AG20443 (cell line): Measurements from ENCODE around the gene DIS3L2.
"Not testable (repeated sequence)": the region's sequence is repeated elsewhere in the genome, so short reads cannot be mapped to it uniquely, and the experiment has no call there.

Experiments
- DNase-seq: peaks from one replicate; pipeline ENCODE4 v3.0.0; 2012; ENCODE audit warnings: low spot score, mixed read lengths

Gene DIS3L2

DNA sequence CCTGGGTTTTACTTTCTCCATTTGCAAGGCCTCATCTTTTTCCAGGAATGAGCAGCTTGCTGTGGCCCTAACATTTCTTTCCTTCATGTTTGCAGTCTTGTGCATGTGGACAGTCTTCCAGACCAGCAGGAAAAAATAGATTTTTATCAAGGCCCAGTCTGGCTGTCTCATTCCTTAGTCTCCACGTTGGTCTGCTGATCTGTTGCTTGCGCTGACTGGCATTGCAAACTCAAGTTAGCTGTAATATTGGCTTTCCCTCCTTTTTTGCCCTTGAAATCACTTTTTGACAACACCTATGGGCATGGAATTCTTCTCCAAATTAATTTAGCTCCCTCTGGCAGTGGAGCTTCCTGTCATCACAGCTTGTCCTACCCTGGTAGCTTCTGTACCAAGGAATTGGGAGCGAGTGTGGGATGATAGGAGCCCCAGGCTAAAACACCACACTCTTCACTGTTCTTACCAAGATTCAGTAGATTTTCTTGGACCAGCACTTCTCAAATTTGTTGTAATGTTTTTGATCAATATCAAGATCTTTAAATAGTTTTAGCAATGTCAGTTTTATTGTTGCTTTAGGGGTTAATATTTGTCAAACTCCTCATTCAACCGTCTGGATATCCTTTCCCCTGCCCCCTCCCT, 48.2 kb downstream of the DIS3L2 start:
- DNase-seq: no peak

DNA sequence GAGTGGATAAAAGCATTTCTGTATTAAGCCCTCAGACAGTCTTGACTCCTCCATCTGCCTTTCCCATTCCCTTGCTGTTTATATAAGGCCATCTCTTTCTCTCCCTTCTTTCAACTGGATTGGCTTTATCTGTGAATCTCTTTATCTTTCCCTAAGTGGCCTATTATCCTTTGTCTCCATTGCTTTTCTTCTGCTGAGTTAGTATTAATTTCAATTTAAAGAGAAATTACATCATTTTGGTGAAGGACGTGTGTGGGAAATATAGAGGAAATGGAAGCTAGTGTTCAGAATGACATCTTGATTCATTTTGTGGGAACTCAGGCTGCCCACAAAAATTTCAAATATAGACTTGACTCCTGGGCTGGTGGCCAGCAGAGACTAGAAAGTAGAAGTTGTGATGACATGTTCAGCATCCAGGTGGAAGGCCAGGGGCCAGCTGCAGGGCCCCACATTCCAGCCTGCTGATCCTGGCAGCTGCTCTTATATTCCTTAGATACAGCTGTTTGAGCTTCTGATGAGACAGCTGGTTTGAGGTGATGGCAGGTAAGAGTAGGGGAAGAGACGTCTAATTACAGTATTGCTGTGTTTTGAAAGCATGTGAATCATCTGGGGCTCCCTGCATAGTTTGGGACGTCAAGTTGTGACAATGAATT, 52.3 kb downstream of the DIS3L2 start:
- DNase-seq: peak; percentile 68

DNA sequence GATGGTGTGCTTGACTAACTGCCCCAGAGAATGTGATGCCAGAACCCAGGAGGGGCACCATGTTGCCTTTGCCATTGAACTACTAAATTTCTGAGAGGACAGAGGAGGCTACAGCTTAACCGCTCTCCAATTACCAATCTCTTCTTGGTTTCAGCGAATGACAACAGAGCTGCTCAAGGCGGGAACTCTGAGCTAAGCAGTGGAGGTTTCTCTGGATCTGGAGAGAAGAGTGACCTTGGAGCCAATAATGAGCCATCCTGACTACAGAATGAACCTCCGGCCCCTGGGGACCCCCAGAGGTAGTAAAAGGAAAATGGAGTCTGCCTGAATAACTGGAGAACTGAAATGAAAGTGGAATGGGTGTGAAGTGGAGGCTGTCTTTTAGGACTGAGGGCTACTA, 53.2 kb downstream of the DIS3L2 start:
- no peak for DNase-seq

DNA sequence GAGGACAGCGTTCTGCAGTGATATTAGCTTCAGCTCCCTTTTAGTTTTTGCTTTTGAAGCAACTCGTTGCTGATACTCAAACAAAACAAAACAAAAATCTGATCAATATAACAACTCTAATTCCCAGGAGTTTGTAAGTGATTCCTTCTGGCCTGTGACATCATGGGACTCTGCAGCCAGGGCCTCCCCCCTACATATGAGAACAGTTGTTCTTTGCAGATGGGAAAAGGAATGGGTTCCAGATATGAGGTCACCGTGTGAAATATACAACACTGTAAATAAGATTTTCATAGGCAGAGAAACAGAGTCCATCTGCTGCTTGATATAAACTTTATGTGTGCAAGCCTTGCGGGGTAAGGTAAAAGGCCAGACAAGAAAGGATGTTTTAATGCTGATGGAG, 56.7 kb downstream of the DIS3L2 start:
- no peak for DNase-seq

DNA sequence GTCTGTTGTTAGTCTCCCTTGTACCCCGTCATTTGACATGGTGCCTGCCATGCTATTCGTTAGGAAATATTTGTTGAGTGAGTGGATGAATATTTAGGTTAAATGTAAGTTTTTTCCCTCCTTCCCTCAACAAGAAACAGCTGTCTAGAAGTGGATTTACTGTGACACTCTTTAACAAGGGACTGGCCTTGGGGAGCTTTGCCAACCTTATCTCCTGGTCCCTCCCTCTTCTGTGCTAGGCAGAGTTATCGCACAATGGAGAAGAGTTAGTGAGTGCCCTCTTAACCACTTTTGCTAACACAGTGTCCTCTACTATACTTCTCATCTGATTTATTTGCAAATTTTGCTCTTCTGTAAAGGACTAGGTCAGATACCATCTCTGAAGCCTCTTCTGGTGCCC, 61.2 kb downstream of the DIS3L2 start:
- no peak for DNase-seq

DNA sequence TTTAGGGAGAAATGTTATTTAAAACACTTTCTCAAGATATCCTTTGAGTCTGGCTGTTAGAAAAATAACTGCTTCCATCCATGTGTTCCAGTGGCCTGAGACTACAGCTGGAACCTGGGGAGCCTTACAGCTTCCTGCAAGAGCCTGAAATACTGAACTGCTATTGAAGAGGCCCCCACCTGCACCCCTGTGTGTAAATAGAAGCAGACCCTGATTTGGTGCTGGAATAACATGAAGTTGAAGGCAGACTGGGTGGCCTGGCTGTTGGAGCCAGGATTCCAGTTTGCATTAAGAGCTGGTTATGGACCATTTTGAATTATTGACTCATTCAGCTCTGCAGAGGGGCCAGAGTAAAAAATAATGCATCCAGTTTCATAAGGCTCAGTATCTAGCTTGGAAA, 61.9 kb downstream of the DIS3L2 start:
- DNase-seq: no peak

DNA sequence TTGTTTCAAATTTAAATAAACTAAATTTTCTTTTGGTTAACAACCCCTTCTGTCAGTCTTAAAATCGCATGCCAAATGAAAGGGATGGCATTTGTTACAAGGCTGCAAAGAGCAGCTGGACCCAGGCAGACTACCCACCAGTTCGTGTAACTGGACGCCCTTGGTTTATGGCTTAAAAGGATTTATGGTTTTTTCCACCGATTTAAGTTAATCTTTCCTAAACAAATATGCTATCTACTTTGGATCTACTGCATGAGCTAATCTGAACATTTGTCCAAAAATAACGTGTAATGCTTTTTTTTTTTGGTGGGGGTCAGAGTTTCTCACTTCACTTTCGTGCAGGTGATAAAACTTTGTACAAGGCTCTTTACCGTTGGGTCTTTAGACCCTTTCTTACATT, 62.9 kb downstream of the DIS3L2 start:
- DNase-seq: no peak

DNA sequence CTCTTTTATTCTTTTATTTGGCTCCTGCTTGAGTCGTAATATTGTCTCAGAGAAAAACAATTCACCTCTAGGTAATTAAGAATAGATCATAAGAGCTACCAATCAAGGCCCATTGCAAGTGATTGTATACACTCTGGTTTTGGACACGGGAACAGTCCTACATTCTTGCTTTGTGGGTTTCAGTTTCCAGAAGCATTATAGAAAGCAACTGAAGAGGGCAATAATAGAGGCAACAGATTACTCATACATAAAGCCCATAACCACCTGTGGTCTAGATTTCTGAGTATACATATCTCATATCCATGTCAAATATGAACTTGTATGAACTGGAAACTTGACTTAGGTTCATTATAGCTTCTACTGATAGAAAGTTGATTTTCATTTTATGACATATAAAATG, 65.4 kb downstream of the DIS3L2 start:
- DNase-seq: no peak

DNA sequence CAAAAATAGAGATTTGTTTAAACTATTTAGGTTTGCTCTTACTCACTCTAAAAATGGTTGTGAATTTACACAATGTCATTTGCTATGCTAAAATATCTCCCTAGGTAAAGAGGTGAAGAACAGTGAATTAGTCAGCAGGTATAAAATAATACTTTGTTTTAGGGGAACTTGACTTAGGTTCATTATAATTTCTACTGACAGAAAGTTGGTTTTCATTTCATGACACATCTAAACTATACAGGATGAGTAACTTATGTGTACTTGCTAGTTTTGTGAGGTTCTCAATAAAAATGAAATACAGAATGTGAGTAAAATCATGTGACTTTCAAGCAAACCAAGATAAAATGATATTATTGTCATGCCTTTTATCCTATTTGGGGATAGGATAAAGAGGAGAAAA, 66.0 kb downstream of the DIS3L2 start:
- no peak for DNase-seq

DNA sequence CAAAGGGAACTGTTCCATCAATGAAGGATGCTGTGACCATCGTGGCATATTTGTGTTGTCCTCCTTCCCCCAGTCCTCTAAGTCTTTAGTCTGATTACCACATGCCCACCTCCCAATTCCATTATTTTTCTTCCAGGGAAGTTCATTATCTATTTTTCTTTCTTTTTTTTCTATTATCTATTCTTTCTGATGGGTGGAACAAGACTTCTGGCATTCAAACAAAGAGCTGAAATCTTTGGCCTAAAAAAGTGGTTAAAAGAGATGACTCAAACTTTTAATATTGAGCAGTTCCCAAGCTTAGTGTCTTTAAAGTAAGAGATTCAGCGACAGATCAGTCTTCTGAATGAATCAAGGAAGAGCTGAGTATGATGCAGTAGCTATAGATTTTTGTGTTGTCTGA, 66.6 kb downstream of the DIS3L2 start:
- DNase-seq: no peak

DNA sequence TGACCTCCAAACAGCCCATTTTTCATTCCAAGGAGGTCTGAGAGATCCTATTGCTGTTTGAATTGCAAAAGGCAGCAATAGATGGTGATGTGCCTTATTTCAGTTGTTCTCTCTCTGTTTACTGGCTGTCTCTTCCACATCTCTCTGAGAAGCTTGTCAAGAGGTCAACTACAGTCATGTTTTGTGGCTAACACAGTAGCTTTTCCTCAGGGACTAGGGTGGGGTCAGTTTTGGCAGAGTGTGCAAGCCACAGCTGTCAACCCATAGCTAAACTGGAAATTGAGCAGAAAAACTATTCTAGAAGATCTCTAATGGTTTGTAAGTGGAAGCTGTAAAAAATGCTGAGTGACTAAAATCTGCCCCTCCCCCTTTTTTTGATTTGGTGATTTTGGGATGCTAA, 67.1 kb downstream of the DIS3L2 start:
- peak; percentile 33 for DNase-seq

DNA sequence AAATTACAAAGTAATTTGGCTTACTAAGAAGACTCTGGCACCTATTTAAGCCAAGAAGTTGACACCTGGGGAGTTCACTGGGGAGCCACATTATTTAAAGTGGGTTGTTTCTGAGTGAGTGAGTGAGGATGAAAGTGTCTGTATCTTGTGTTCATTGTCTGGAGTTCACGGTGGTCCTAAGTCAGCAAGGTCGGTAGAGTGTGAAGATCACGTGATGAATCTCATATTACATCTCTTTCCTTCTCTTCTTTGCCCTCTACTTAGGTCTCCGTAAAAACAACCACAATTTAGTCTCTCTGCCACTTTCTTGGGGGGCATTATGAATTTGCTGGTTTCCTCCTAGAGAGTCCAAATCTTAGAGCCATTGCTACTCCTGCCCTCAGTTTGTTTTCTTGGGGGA, 67.8 kb downstream of the DIS3L2 start:
- no peak for DNase-seq

DNA sequence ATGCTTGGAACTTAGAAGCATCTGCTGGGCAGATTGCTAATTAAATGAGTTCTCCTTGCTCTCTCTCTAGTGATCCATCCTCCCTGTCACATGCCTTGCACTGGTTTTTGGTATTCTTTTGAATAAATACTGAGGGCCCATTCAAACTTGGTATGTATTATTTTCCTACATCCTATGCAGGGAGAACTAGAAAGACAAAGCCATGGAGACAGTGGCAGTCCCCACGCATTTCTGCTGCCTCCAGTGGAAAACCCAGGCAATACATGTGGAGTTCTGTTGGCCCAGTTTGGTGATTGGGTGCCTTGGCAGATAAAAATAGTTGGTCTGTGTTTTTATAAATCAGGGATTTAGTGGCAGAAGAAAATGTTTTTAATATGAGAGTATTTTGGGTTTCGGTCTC, 68.7 kb downstream of the DIS3L2 start:
- DNase-seq: no peak

DNA sequence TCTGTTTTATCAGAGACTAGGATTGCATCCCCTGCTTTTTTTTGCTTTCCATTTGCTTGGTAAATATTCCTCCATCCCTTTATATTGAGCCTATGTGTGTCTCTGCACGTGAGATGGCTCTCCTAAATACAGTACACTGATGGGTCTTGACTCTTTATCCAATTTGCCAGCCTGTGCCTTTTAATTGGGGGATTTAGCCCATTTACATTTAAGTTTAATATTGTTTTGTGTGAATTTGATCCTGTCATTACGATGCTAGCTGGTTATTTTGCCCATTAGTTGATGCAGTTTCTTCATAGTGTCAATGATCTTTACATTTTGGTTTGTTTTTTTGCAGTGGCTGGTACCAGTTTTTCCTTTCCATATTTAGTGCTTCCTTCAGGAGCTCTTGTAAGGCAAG, 73.8 kb downstream of the DIS3L2 start:
- DNase-seq: not testable (repeated sequence)

DNA sequence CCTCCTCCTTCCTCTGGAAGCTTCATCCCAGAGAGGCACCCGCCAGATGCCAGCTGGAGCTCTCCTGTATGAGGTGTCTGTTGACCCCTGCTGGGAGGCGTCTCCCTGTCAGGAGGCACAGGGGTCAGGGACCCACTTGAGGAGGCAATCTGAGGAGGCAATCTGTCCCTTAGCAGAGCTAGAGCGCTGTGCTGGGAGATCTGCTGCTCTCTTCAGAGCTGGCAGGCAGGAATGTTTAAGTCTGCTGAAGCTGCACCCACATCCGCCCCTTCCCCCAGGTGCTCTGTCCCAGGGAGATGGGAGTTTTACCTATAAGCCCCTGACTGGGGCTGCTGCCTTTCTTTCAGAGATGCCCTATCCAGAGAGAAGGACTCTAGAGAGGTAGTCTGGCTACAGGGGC, 75.4 kb downstream of the DIS3L2 start:
- not testable (repeated sequence) for DNase-seq

DNA sequence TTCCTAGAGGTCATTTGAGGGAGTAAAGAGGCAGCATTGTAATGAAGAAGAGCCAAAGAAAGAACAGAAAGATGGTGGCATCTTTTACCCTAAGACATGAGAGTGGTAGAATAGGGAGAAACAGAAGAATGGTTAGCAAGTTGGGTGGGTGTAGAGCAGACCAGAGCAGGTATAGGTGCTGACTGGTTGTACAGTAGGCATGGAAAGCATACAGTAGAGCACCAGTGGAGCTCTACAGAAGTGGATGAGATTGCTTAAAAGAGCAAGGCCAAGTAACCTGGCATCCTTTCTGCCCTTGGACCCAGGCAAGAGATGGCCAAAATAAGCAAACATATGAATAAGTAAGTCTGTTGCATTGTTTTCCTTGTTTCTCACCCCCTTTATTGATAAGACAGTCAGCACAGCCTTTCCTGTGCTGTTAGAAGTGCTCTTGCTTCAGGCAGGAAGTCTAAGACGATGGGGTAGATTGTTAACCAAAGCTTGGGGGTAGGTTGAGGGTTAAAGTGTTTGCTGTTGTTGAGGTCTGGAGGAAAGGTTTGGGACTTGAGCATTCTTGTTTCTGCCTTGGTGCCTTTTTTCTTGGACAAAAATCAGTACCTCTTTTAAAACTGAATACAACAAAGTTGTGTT, 76.9 kb downstream of the DIS3L2 start:
- no peak for DNase-seq

DNA sequence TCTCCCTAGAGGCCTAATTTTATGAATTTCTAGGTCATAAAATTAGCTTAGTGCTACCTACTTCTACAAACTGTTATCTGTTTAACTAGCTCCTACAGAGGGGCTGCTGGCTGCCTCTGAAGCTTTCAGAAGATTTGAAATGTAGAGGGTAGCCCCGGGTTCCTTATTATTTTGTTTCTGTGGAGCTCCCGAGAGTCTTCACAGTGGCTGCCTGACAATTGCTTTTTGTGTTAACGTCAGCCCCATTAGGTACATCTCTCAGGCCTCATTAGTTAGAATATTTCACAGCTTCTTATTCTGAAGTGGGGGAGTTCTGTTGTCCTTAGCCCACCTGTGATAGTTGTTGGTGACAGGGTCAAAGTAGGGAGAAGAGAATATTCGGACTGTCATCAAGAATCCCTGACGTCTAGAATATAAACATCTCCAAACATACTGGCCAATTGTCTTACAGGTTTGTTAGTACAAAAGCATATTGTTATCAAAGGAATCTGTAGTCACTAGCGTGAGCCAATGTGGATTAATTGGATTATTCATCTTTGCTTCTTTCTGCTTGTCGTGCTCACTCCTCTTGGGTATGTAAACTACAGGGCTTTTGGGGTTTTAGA, 77.5 kb downstream of the DIS3L2 start:
- DNase-seq: no peak

DNA sequence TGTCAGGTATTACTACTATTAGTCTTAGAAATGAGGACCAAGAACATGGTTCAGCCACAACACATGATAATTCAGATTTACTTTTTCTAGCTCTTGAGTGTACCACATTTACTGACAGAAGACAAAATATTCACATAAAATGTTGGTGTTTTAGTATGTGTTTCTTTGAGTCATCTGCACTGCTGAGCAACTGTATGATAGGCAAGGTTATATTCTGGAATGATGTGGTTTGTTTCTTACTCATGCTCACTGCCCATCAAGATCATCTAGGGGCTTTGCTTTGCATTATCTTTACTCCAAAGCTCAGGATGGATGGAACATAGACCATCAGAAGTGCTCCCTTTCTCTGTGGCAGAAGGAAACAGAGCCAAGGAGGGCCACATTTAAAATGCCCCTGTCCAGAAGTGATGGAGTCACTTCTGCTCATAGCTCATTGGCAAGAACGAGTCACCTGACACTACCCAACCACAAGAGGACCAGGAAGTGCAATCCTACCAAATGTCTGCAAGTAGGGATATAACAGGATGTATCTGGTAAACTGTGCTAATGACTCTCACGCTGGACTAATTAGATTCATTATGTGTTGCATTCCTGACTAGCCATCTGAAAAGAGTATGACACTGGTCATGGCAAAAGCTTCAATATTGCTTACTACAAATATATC, 81.5 kb downstream of the DIS3L2 start:
- no peak for DNase-seq

DNA sequence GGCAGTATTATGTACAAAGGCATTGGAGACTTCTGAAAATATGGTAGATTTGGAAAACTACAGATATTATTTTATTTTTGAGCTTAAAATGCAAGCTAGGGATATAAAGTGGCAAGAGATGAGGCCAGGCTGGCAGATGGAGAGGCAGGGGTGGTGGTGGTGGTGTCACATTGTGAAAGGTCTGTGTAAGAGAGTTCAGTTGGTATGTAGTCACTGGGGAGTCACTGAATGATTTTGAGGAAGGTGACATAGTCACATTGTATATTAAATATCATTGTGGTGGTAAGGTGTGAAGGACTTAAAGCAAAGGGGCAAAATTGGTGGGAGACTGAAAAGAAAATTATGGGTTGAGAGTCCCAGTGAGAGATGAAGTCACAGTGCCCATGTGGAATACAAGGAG, 82.5 kb downstream of the DIS3L2 start:
- DNase-seq: no peak

DNA sequence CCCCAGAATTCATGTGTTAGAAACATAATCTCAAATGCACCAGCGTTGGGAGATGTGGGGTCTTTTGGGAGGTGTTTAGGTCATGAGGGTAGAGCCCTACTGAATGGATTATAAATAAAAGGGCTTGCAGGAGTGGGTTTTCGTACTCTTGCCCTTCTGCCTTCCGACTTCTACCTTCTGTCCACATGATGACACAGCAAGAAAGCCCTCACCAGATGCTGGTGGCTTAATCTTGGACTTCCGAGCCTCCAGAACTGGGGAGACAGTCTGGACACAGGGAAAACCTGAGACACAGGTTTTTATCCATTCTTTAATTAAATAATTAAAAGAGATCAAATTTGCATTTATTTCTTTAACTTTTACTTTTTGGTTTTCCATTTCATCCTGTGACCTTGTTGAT, 87.8 kb downstream of the DIS3L2 start:
- DNase-seq: no peak

DNA sequence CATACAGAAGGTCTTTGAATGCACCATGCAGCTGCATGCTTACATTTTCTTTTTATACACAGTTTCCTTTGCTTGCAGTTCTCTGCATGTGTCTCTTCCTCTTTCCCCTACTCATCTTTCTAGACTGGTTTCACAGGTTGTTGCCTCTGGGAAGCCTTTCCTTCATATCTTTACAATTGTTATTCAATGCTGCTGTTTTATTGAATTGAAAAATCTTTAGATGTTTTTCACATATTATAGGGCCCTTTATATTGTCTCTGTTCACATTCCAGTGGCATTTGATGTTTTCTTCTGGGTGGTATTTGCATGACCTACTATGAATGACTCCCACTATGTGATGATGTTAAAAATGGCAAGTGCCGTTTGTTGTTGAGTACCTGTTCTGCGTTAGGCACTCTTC, 91.1 kb downstream of the DIS3L2 start:
- no peak for DNase-seq

DNA sequence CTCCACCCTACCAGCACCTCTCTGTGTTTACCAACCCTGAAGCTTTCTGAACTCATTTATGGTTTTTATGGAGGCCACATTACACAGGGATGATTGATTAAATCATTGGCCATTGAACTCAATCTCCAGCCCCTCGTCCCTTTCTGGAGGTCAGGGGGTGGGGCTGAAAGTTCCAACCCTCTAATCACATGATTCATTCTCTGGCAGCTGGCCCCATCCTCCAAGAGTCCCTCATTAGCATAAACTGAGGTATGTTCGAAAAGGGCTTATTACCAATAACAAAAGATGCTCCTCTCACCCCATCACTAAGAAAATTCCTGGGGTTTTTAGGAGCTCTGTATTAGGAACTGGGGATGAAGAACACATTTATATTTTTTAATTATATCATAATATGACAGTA, 92.3 kb downstream of the DIS3L2 start:
- DNase-seq: no peak
